Liver (tissue), 9 donors: ENCODE measurements around the gene PDE9A. TPM values are rescaled to one million over a fixed set of nuclear protein-coding genes. Genes with fewer than 3 reads are reported as not detected.

Experiments used
- DNase-seq: peaks from one replicate; pipeline ENCODE4 v3.0.0-alpha.2; 2017; ENCODE audit warnings: low spot score
- H3K27ac ChIP-seq, 2 donors: one replicate each; pipeline ENCODE4 v1.7.0; 2013; ENCODE audit warnings: inconsistent platforms in 2 of 2, low read length in 2 of 2, control low read depth in 1 of 2, low read depth in 1 of 2, mild to moderate bottlenecking in 1 of 2
- H3K27me3 ChIP-seq, 4 donors: one replicate each; pipeline versions ENCODE4 v1.6.1 to v1.7.0; 2013; ENCODE audit warnings: low read length in 3 of 4, inconsistent platforms in 1 of 4, mild to moderate bottlenecking in 1 of 4, moderate library complexity in 1 of 4; ENCODE audit not compliant: control insufficient read depth in 4 of 4, insufficient read depth in 4 of 4
- H3K36me3 ChIP-seq, 4 donors: one replicate each; pipeline versions ENCODE4 v1.6.1 to v1.7.0; 2013; ENCODE audit warnings: low read length in 3 of 4, mild to moderate bottlenecking in 3 of 4, low read depth in 1 of 4, moderate library complexity in 1 of 4; ENCODE audit not compliant: control insufficient read depth in 4 of 4, insufficient read depth in 3 of 4
- H3K4me1 ChIP-seq, 4 donors: one replicate each; pipeline versions ENCODE4 v1.6.1 to v1.7.0; 2013; ENCODE audit warnings: low read length in 3 of 4, mild to moderate bottlenecking in 3 of 4, moderate library complexity in 1 of 4; ENCODE audit not compliant: control insufficient read depth in 4 of 4, insufficient read depth in 4 of 4
- H3K4me3 ChIP-seq, 3 donors: one replicate each; pipeline versions ENCODE4 v1.6.1 to v1.7.0; 2013; ENCODE audit warnings: low read length in 3 of 3, control low read depth in 1 of 3, low read depth in 1 of 3, mild to moderate bottlenecking in 1 of 3
- H3K9ac ChIP-seq, 2 donors: one replicate each; pipeline ENCODE4 v1.7.0; 2013; ENCODE audit warnings: low read length in 2 of 2, mild to moderate bottlenecking in 2 of 2, moderate library complexity in 2 of 2, control low read depth in 1 of 2, low read depth in 1 of 2
- H3K9me3 ChIP-seq, 4 donors: one replicate each; pipeline versions ENCODE4 v1.6.1 to v1.7.0; 2013; ENCODE audit warnings: low read length in 3 of 4; ENCODE audit not compliant: control insufficient read depth in 4 of 4
- ATF3 ChIP-seq: IDR thresholded peaks from 2 replicates; pipeline ENCODE4 v1.6.1; 2016; ENCODE audit warnings: antibody characterized with exemption
- CTCF ChIP-seq: fragments of 150-350 bp; IDR thresholded peaks from 2 replicates; pipeline ENCODE4 v1.5.1; 2017; ENCODE audit warnings: improper control_type of control experiment, low read depth, low read length; ENCODE audit not compliant: missing input control
- EGR1 ChIP-seq, 2 donors: IDR thresholded peaks; 2 replicates each; pipeline ENCODE4 v1.6.1; 2016 to 2018; ENCODE audit warnings: antibody characterized with exemption in 2 of 2, low read depth in 2 of 2
- FOXA1 ChIP-seq: IDR thresholded peaks from 2 replicates; pipeline ENCODE4 v1.6.1; 2016; ENCODE audit warnings: antibody characterized with exemption
- FOXA2 ChIP-seq: IDR thresholded peaks from 2 replicates; pipeline ENCODE4 v1.6.1; 2016; ENCODE audit warnings: antibody characterized with exemption
- GABPA ChIP-seq, 2 donors: IDR thresholded peaks in 1 of 2; conservative IDR thresholded peaks in 1 of 2; 2 replicates each; pipeline ENCODE4 v1.6.1; 2016; ENCODE audit warnings: antibody characterized with exemption in 2 of 2, mild to moderate bottlenecking in 1 of 2, moderate library complexity in 1 of 2
- HNF4A ChIP-seq, 2 donors: conservative IDR thresholded peaks; 2 replicates each; pipeline ENCODE4 v1.6.1; 2016; ENCODE audit warnings: antibody characterized with exemption in 2 of 2, mild to moderate bottlenecking in 2 of 2
- HNF4G ChIP-seq: IDR thresholded peaks from 2 replicates; pipeline ENCODE4 v1.6.1; 2016; ENCODE audit warnings: antibody characterized with exemption
- JUND ChIP-seq, 2 donors: IDR thresholded peaks; 2 replicates each; pipeline ENCODE4 v1.6.1; 2016; ENCODE audit warnings: antibody characterized with exemption in 2 of 2
- NR2F2 ChIP-seq: IDR thresholded peaks from 2 replicates; pipeline ENCODE4 v1.6.1; 2016; ENCODE audit warnings: antibody characterized with exemption
- RAD21 ChIP-seq, 2 donors: IDR thresholded peaks; 2 replicates each; pipeline ENCODE4 v1.6.1; 2016; ENCODE audit warnings: antibody characterized with exemption in 2 of 2, mild to moderate bottlenecking in 2 of 2
- REST ChIP-seq: IDR thresholded peaks from 2 replicates; pipeline ENCODE4 v1.6.1; 2016; ENCODE audit warnings: antibody characterized with exemption, mild to moderate bottlenecking
- RXRA ChIP-seq, 2 donors: IDR thresholded peaks; 2 replicates each; pipeline ENCODE4 v1.6.1; 2017 to 2018; ENCODE audit warnings: antibody characterized with exemption in 2 of 2, mild to moderate bottlenecking in 1 of 2
- SP1 ChIP-seq: IDR thresholded peaks from 2 replicates; pipeline ENCODE4 v1.6.1; 2018; ENCODE audit warnings: antibody characterized with exemption, mild to moderate bottlenecking
- TAF1 ChIP-seq: conservative IDR thresholded peaks from 2 replicates; pipeline ENCODE4 v1.6.1; 2016; ENCODE audit warnings: antibody characterized with exemption, mild to moderate bottlenecking
- YY1 ChIP-seq: IDR thresholded peaks from 2 replicates; pipeline ENCODE4 v1.6.1; 2016; ENCODE audit warnings: antibody characterized with exemption, mild to moderate bottlenecking
- WGBS: extraction: QIAGEN DNeasy Blood & Tissue Kit; methylation state at CpG from one replicate; pipeline ENCODE4 v1.1.7; 2013; 5-methylcytosine and 5-hydroxymethylcytosine counted together
- polyA plus RNA-seq, 2 donors: library from polyadenylated mRNA; stranded (reverse) in 1 of 2; unstranded in 1 of 2; fragments of 200-250 nt in 1 of 2; fragments of >200 nt in 1 of 2; fragmentation: Nextera tagmentation in 1 of 2; extraction: Ambion mirVana in 1 of 2; gene quantifications; one replicate each; pipeline versions ENCODE4 v1.2.1 to v1.2.3, GENCODE V29; 2013 to 2015
- total RNA-seq, 2 donors: library from RNA; depleted of rRNA; stranded (reverse); fragments of >200 nt; gene quantifications; one replicate each; pipeline ENCODE4 v1.2.3, GENCODE V29; 2014
- TF ChIP-seq, protein P1 (sequence below): IDR thresholded peaks from 2 replicates; pipeline ENCODE4 v1.6.1; 2016; ENCODE audit warnings: antibody characterized with exemption
- TF ChIP-seq, protein P2 (sequence below): IDR thresholded peaks from 2 replicates; pipeline ENCODE4 v1.6.1; 2016; ENCODE audit warnings: antibody characterized with exemption
- donor health status: healthy.
- donor health status: healthy.
- donor health status: healthy.
- donor health status: healthy.
- donor health status: healthy.

Gene PDE9A
- total and polyA plus RNA-seq, 4 donors: 1.5 to 4.2 (median 2.7) TPM

DNA sequence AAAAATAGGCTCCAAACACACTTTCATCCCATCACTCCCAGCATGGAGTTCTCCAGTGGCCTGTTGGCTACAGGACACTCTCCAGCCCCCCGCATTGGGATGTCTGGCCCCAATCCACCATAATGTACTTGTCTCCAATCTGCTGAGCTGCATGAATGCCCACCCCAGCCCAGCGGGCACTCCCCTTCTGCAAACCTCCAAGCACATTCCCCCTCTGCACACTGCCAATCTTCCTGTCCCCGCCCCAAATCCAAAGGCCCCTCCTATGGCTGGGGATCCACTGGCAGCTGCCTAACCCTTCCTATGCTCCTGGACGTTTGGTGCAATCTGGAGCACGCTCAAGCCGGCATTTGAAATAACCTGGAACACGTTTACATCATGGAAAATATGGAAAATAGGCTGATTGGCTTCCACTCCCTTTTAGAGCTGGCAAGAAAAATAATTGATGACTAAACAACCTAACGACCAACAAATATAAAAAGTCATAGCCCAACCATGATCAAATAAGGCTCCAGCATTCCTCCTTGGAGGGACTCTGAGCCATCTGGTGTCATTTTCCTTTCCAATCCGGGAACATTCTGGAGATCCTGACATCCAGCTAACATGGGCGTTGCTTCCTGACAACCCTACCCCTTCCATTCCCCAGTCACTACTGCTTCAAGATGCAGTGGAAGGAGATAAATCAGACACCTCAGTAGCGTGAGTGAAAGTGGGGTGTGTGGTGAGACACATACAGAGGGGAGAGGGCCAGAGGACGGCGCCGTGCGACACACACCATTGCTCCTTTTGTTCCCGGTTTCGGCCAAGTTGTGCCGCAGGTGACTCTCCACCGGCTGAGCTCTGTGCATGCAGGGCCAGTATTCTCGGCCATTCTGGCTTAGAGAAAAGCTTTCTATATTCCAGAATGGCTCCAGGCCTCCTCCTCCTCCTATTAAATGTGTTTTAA lies 41.6 kb downstream of the PDE9A start:
- Histone ChIP-seq H3K27me3 (no peaks in the 10 kb centered on the region), H3K27ac (no peak overlapping the region), H3K4me1 (no peaks in the 10 kb centered on the region), H3K36me3 (no peaks in the 10 kb centered on the region), H3K4me3 (no peak overlapping the region), H3K9me3 (no peaks in the 10 kb centered on the region), H3K9ac (no peak overlapping the region)
- WGBS: 94% methylated on average over 20 of the region's 20 CpGs
- DNase-seq: no peak
- TF ChIP-seq, protein P1, sequence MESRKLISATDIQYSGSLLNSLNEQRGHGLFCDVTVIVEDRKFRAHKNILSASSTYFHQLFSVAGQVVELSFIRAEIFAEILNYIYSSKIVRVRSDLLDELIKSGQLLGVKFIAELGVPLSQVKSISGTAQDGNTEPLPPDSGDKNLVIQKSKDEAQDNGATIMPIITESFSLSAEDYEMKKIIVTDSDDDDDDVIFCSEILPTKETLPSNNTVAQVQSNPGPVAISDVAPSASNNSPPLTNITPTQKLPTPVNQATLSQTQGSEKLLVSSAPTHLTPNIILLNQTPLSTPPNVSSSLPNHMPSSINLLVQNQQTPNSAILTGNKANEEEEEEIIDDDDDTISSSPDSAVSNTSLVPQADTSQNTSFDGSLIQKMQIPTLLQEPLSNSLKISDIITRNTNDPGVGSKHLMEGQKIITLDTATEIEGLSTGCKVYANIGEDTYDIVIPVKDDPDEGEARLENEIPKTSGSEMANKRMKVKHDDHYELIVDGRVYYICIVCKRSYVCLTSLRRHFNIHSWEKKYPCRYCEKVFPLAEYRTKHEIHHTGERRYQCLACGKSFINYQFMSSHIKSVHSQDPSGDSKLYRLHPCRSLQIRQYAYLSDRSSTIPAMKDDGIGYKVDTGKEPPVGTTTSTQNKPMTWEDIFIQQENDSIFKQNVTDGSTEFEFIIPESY: no peak
- TF ChIP-seq EGR1 (IDR thresholded peaks at IDR 0.05; ENCODE audit: low read depth in 2 of 2) (no peak), FOXA1 (no peak), HNF4A (conservative IDR thresholded peaks at IDR 0.05) (no peak), YY1 (no peak), TAF1 (no peak), FOXA2 (no peak), ATF3 (no peak), SP1 (no peak), RXRA (IDR thresholded peaks at IDR 0.05) (no peak), GABPA (IDR thresholded peaks at IDR 0.05 in 1 of 2, conservative IDR thresholded peaks at IDR 0.05 in 1 of 2) (no peak), REST (no peak), JUND (IDR thresholded peaks at IDR 0.05) (no peak), CTCF (no peak), NR2F2 (no peak), RAD21 (IDR thresholded peaks at IDR 0.05) (no peak), HNF4G (no peak)
- TF ChIP-seq, protein P2, sequence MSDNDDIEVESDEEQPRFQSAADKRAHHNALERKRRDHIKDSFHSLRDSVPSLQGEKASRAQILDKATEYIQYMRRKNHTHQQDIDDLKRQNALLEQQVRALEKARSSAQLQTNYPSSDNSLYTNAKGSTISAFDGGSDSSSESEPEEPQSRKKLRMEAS: no peak
